ENCODE data around the gene MFAP4. TPM values are rescaled to one million over a fixed set of nuclear protein-coding genes. Genes with fewer than 3 reads are reported as not detected.

The MFAP4 gene
- total RNA-seq, 1 donor from 2014 or later = 0.93 TPM

DNA sequence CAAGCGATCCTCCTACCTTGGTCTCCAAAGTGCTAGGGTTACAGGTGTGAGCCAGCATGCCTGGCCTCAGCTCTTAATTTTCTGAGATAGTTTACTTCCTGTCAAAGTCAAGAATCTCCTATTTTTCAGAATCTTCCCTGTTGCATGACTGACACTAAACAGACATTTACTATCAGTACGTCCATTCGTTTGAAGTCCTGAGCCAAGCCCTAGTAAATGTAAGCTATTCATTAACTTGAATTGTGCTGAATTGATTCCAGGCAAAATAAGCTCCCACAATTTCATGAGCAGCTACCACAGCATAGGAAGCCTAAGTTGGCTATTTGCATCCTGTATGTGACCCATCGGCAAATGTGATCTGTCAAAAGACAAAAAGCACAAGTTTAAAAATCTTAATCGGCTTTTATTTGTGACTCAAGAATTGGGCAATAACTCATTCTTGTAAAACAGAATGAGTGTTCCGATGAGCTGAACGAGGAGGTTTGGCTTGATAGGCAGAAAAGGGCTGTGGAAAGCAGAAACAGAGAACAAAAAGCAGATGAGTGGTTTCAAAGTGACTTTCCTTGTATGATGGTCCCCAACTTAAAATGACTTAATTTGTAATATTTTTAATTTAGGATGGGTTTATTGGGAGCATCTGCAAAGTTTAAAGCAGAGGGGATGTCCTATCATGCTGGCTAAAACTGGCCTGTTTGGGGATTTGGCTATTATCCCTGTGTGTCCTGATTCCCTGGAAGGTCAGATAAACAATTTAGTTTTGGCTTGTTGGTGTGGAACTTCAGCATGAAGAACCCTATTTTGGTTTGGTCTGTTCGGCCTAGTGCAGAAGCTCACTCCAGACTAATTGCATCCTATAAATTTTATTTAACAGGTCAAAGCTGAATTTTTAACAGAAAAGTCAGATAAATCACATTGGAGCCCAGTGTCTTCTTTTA lies 38.2 kb upstream of the MFAP4 start:
- Histone ChIP-seq H3K9me3 (ENCODE audit: insufficient read depth, low read depth, low read length) (no peaks in the 10 kb centered on the region), H3K27ac (ENCODE audit: low read depth, low read length) (no peak overlapping the region), H3K27me3 (ENCODE audit: insufficient read depth, low read length) (peaks cover 2% of the 10 kb centered on the region), H3K4me3 (ENCODE audit: insufficient read depth, low read depth, low read length) (no peak overlapping the region), H3K4me2 (ENCODE audit: low read length) (no peak overlapping the region), H2AFZ (ENCODE audit: low read depth, low read length) (no peak overlapping the region), H3K79me2 (ENCODE audit: insufficient read depth, low read length) (no peaks in the 10 kb centered on the region), H3K4me1 (ENCODE audit: insufficient read depth, low read length) (no peaks in the 10 kb centered on the region), H3K9ac (ENCODE audit: low read length) (no peak overlapping the region), H3K36me3 (ENCODE audit: insufficient read depth, low read length) (no peaks in the 10 kb centered on the region), H4K20me1 (ENCODE audit: insufficient read depth, low read length) (no peaks in the 10 kb centered on the region)
- Mint-ChIP-seq H3K9me3 (ENCODE audit: unreplicated experiment) (peaks cover 3% of the 10 kb centered on the region), H3K36me3 (ENCODE audit: low read depth, unreplicated experiment) (no peaks in the 10 kb centered on the region), H3K4me1 (ENCODE audit: low read depth, unreplicated experiment) (no peaks in the 10 kb centered on the region), H3K27ac (ENCODE audit: unreplicated experiment) (no peak overlapping the region), H3K4me3 (ENCODE audit: unreplicated experiment) (no peak overlapping the region), H3K27me3 (ENCODE audit: low read depth, unreplicated experiment) (peaks cover 7% of the 10 kb centered on the region)
- FAIRE-seq = no peak
- TF ChIP-seq, protein P1, sequence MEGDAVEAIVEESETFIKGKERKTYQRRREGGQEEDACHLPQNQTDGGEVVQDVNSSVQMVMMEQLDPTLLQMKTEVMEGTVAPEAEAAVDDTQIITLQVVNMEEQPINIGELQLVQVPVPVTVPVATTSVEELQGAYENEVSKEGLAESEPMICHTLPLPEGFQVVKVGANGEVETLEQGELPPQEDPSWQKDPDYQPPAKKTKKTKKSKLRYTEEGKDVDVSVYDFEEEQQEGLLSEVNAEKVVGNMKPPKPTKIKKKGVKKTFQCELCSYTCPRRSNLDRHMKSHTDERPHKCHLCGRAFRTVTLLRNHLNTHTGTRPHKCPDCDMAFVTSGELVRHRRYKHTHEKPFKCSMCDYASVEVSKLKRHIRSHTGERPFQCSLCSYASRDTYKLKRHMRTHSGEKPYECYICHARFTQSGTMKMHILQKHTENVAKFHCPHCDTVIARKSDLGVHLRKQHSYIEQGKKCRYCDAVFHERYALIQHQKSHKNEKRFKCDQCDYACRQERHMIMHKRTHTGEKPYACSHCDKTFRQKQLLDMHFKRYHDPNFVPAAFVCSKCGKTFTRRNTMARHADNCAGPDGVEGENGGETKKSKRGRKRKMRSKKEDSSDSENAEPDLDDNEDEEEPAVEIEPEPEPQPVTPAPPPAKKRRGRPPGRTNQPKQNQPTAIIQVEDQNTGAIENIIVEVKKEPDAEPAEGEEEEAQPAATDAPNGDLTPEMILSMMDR (IDR thresholded peaks at IDR 0.05; ENCODE audit: insufficient read depth, low read depth, low read length) = no peak
- TF ChIP-seq EZH2 (IDR thresholded peaks at IDR 0.05; ENCODE audit: insufficient read depth, low read length) = no peak
- no peak for DNase-seq (ENCODE audit: low read depth)

DNA sequence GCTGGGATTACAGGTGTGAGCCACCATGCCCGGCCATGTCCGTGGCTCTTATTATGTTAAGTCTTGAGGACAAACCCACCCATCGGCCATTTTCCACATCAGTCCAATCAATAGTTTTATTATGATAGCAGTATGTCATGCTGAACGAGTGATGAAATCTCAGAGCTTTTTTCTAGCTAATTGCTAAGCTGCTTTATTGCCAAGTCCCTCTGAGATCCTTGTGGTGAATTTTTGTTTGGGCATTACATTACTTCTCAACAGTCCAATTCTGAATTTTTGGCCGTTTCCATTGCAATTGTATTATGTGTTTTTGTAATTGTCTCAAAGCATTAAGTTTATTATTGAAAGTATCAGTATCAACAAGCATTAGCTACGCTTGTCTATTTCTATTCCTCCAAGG lies 34.9 kb upstream of the MFAP4 start:
- Mint-ChIP-seq H3K4me3 (ENCODE audit: unreplicated experiment) (no peak overlapping the region), H3K36me3 (ENCODE audit: low read depth, unreplicated experiment) (no peaks in the 10 kb centered on the region), H3K27me3 (ENCODE audit: low read depth, unreplicated experiment) (peaks cover 10% of the 10 kb centered on the region), H3K4me1 (ENCODE audit: low read depth, unreplicated experiment) (peaks cover 11% of the 10 kb centered on the region), H3K27ac (ENCODE audit: unreplicated experiment) (no peak overlapping the region), H3K9me3 (ENCODE audit: unreplicated experiment) (peaks cover 3% of the 10 kb centered on the region)
- Histone ChIP-seq H4K20me1 (ENCODE audit: insufficient read depth, low read length) (no peaks in the 10 kb centered on the region), H3K9me3 (ENCODE audit: insufficient read depth, low read depth, low read length) (no peaks in the 10 kb centered on the region), H3K4me2 (ENCODE audit: low read length) (no peak overlapping the region), H3K36me3 (ENCODE audit: insufficient read depth, low read length) (no peaks in the 10 kb centered on the region), H3K27ac (ENCODE audit: low read depth, low read length) (no peak overlapping the region), H3K4me1 (ENCODE audit: insufficient read depth, low read length) (peaks cover 10% of the 10 kb centered on the region), H3K4me3 (ENCODE audit: insufficient read depth, low read depth, low read length) (no peak overlapping the region), H3K9ac (ENCODE audit: low read length) (no peak overlapping the region), H3K79me2 (ENCODE audit: insufficient read depth, low read length) (no peaks in the 10 kb centered on the region), H2AFZ (ENCODE audit: low read depth, low read length) (no peak overlapping the region), H3K27me3 (ENCODE audit: insufficient read depth, low read length) (peaks cover 2% of the 10 kb centered on the region)
- DNase-seq (ENCODE audit: low read depth) (no peak), FAIRE-seq (no peak)
- TF ChIP-seq EZH2 (IDR thresholded peaks at IDR 0.05; ENCODE audit: insufficient read depth, low read length) = no peak
- TF ChIP-seq, protein P1 (IDR thresholded peaks at IDR 0.05; ENCODE audit: insufficient read depth, low read depth, low read length) = no peak

DNA sequence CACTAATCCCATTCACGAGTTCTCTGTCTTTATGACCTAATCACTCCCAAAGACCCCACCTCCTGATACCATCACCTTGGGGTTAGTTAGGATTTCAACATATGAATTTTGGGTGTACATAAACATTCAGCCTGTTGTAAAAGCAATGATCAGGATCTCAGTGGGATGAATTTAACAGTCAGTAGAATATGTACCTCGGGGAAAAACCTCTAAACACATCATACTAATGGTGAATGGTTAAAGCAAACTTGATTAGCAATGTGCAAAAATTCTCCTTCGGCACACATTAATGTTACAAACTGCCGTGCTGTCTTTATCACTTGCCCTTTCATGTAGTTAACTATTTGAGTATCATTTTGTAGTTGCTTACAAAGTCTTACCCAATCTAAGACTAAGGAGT lies 34.2 kb upstream of the MFAP4 start:
- Mint-ChIP-seq H3K27me3 (ENCODE audit: low read depth, unreplicated experiment) (peaks cover 17% of the 10 kb centered on the region), H3K4me1 (ENCODE audit: low read depth, unreplicated experiment) (peaks cover 11% of the 10 kb centered on the region), H3K36me3 (ENCODE audit: low read depth, unreplicated experiment) (no peaks in the 10 kb centered on the region), H3K27ac (ENCODE audit: unreplicated experiment) (no peak overlapping the region), H3K4me3 (ENCODE audit: unreplicated experiment) (no peak overlapping the region), H3K9me3 (ENCODE audit: unreplicated experiment) (peaks cover 3% of the 10 kb centered on the region)
- Histone ChIP-seq H4K20me1 (ENCODE audit: insufficient read depth, low read length) (no peaks in the 10 kb centered on the region), H3K4me1 (ENCODE audit: insufficient read depth, low read length) (peaks cover 10% of the 10 kb centered on the region), H3K27ac (ENCODE audit: low read depth, low read length) (no peak overlapping the region), H3K9me3 (ENCODE audit: insufficient read depth, low read depth, low read length) (no peaks in the 10 kb centered on the region), H3K27me3 (ENCODE audit: insufficient read depth, low read length) (peaks cover 2% of the 10 kb centered on the region), H3K79me2 (ENCODE audit: insufficient read depth, low read length) (no peaks in the 10 kb centered on the region), H3K9ac (ENCODE audit: low read length) (no peak overlapping the region), H2AFZ (ENCODE audit: low read depth, low read length) (no peak overlapping the region), H3K4me2 (ENCODE audit: low read length) (no peak overlapping the region), H3K36me3 (ENCODE audit: insufficient read depth, low read length) (no peaks in the 10 kb centered on the region), H3K4me3 (ENCODE audit: insufficient read depth, low read depth, low read length) (no peak overlapping the region)
- no peak for TF ChIP-seq EZH2 (IDR thresholded peaks at IDR 0.05; ENCODE audit: insufficient read depth, low read length)
- TF ChIP-seq, protein P1 (IDR thresholded peaks at IDR 0.05; ENCODE audit: insufficient read depth, low read depth, low read length) = no peak
- FAIRE-seq (no peak), DNase-seq (ENCODE audit: low read depth) (no peak)

All from astrocyte (in vitro differentiated cells and primary cell).